Tongue (tissue), 2 donors: ENCODE data around the gene PARP4. TPM values are rescaled to one million over a fixed set of nuclear protein-coding genes. Genes with fewer than 3 reads are reported as not detected.
"Not testable (repeated sequence)": the region's sequence is repeated elsewhere in the genome, so short reads cannot be mapped to it uniquely, and the experiment has no call there.

Experiments
- DNase-seq: peaks from one replicate; pipeline ENCODE4 v3.0.0-alpha.2; 2015
- total RNA-seq: library from RNA; depleted of rRNA; stranded (reverse); fragments of >200 nt; gene quantifications from one replicate; pipeline ENCODE4 v1.2.3, GENCODE V29; 2014

Gene PARP4
- total RNA-seq = 37.0 TPM

GRCh38 chr13:24512197-24512907, at the start of gene PARP4:
PARP4 (minus strand) TSS chr13:24512778; CDS start chr13:24503776, 9,002 bp downstream.
- DNase-seq = peak; percentile 89

- DNase-seq = not testable (repeated sequence)
These were observed 48.1 kb upstream of the PARP4 start for GRCh38 chr13:24560579-24561187.

- not testable (repeated sequence) for DNase-seq
These were observed 47.0 kb upstream of the PARP4 start for GRCh38 chr13:24559431-24560218.

GRCh38 chr13:24557081-24557480, 44.5 kb upstream of the PARP4 start:
- DNase-seq = peak; percentile 57

- not testable (repeated sequence) for DNase-seq
These were observed 41.3 kb upstream of the PARP4 start for GRCh38 chr13:24553892-24554291.

GRCh38 chr13:24541476-24542352, 29.1 kb upstream of the PARP4 start:
- peak; percentile 36 for DNase-seq

GRCh38 chr13:24541127-24541475, 28.5 kb upstream of the PARP4 start:
- no peak for DNase-seq

- DNase-seq = no peak
These were observed 27.9 kb upstream of the PARP4 start for GRCh38 chr13:24540236-24541126.

- no peak for DNase-seq
These were observed 27.1 kb upstream of the PARP4 start for GRCh38 chr13:24539500-24540165.

GRCh38 chr13:24529478-24529877, 16.9 kb upstream of the PARP4 start:
- no peak for DNase-seq

- DNase-seq = no peak
These were observed 16.3 kb upstream of the PARP4 start for GRCh38 chr13:24528816-24529398.

GRCh38 chr13:24527266-24527775, 14.7 kb upstream of the PARP4 start:
- DNase-seq = peak; percentile 67

- no peak for DNase-seq
These were observed 8.2 kb upstream of the PARP4 start for GRCh38 chr13:24520733-24521132.

GRCh38 chr13:24516919-24517318, 4.3 kb upstream of the PARP4 start:
- DNase-seq = no peak

GRCh38 chr13:24512908-24513213, 283 bp upstream of the PARP4 start:
- no peak for DNase-seq

- no peak for DNase-seq
These were observed 772 bp downstream of the PARP4 start for GRCh38 chr13:24511816-24512196.

- DNase-seq = peak; percentile 30
These were observed 1.4 kb downstream of the PARP4 start for GRCh38 chr13:24511019-24511815.

GRCh38 chr13:24506698-24507335, 5.8 kb downstream of the PARP4 start:
- no peak for DNase-seq

- DNase-seq = not testable (repeated sequence)
These were observed 6.3 kb downstream of the PARP4 start for GRCh38 chr13:24506283-24506682.
